Measurements from ENCODE around the gene HS6ST3.

HS6ST3 gene

GRCh38 chr13:96844616-96845015, 754.7 kb downstream of the HS6ST3 start:
- no peak for DNase-seq

GRCh38 chr13:96848286-96848685, 758.4 kb downstream of the HS6ST3 start:
- DNase-seq: no peak

DNA sequence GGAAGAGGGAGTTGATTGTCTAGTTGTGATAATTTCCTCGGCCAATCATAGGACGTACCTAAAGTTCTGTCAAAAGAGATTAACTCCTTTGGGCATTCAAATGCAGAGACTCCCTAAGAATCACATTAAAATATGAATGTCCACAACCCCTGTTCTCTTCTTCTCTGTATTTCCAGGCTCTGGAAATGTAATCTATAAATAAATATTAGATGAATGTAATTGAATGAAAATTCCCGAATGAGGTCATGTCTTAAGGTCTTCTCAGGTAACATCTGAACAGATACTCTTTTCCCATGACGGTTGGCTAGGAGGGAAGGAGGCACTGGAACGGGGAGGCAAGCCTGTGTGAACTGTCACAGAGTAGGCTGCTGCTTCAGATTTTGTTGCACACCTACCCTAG, 759.2 kb downstream of the HS6ST3 start:
- DNase-seq: no peak

- DNase-seq: no peak
Measured at GRCh38 chr13:96850538-96851145, 760.7 kb downstream of the HS6ST3 start.

DNA sequence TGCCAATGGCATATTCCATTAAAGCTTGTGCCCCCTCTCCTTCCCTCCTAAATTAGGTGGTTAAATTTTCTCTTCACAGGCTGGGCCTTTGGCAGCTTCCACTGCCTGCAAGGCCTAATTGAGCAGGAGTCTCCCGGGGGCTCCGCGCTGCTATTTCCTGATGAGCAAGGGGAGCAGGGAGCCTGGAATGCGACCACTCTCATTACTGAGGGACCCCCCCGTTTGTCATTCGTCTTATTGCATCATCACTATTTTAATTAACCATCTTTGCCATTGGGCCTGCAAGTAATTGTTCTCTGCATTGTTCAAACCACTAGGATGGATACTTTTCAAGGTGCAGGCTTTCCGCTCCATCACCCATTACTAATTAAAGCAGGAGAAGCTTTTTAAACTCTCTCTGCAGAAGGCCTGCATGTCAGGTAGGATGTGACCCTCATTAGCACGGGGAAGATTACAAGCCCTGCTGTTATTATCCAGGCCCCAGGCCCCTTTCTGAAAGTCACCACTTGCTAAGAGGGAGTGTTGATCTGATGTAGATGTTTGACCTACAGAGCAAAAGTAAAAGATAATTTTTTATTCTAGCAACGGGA, 762.0 kb downstream of the HS6ST3 start:
- DNase-seq: no peak

GRCh38 chr13:96858133-96858826, 768.4 kb downstream of the HS6ST3 start:
- no peak for DNase-seq

- no peak for DNase-seq
Measured at GRCh38 chr13:96860882-96861281, 771.0 kb downstream of the HS6ST3 start.

GRCh38 chr13:96862093-96862492, 772.2 kb downstream of the HS6ST3 start:
- no peak for DNase-seq

GRCh38 chr13:96862999-96863398, 773.1 kb downstream of the HS6ST3 start:
- DNase-seq: no peak

DNA sequence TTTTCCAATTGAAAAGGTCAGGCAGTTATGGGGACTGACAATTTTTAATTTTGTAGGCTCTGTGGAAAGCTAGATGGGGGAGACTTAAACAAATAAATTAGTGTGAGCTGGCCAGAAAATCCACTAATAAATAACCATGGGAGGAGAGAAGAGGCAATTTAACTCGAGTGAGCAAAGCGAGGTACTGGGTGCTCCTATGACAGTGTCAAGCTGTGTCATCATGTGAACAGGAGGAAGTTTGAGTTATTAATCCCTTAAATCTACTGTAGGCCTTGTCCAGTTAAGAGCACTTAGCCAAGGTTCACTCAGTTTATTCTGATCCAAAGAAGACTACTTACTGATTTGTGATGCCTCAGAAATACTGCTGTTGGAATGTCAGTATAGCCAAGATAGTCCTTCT, 781.6 kb downstream of the HS6ST3 start:
- no peak for DNase-seq

DNA sequence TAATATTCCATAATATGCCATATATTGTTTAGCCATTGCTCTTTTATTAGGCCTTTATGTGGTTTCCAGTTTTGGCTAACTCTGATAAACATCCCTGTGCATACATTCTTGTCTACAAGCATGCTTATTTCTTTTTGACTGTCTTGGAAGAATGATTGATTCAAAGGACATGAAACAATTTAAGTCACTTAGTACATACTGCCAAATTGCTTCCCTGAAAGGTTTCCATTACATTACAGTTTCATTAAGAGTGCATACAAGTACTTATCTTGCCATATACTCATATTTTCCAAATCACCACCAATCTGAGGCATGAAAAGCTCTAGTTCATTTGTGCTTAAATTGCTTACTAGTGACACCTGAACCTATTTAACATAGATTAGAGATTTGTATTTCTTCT, 790.5 kb downstream of the HS6ST3 start:
- no peak for DNase-seq

All from fibroblast of skin of back (primary cell).